Peyer's patch (tissue), 4 donors: Measurements from ENCODE around the gene ATP8B4.

ENCODE experiments used
- POLR2A ChIP-seq, 2 donors: fragments of 450-650 bp; IDR thresholded peaks; one replicate each; pipeline ENCODE4 v1.5.1; 2017; ENCODE audit warnings: antibody characterized with exemption in 2 of 2, mild to moderate bottlenecking in 2 of 2, moderate library complexity in 2 of 2
- TF ChIP-seq, protein P1 (sequence below), 6 experiments: fragments of 450-650 bp in 4 of 6; fragments of 200-600 bp in 2 of 6; sonication (generic) in 1 of 6; IDR thresholded peaks; one replicate each; pipeline ENCODE4 v1.5.1; 2017 to 2019; ENCODE audit warnings: antibody characterized with exemption in 6 of 6, mild to moderate bottlenecking in 3 of 6, moderate library complexity in 1 of 6

DNA sequence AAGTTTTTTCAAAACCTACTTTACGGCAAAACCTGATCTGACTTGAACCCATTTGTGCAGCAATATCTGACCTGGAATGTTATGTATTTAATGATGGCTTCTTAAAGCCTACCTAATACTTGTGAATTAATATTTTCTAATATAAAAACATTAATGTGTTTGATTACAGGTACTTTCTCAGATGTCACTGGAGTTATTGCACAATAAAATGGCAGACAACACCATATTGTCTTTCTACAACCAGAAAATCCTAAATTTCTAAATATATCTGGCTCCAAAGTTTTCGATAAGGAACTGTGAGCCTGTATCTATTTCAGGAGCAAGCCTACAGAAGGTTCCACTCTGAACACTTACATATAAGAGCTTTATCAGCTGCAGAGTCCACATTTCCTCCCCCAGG is 184.5 kb downstream of the ATP8B4 start:
- TF ChIP-seq, protein P1, sequence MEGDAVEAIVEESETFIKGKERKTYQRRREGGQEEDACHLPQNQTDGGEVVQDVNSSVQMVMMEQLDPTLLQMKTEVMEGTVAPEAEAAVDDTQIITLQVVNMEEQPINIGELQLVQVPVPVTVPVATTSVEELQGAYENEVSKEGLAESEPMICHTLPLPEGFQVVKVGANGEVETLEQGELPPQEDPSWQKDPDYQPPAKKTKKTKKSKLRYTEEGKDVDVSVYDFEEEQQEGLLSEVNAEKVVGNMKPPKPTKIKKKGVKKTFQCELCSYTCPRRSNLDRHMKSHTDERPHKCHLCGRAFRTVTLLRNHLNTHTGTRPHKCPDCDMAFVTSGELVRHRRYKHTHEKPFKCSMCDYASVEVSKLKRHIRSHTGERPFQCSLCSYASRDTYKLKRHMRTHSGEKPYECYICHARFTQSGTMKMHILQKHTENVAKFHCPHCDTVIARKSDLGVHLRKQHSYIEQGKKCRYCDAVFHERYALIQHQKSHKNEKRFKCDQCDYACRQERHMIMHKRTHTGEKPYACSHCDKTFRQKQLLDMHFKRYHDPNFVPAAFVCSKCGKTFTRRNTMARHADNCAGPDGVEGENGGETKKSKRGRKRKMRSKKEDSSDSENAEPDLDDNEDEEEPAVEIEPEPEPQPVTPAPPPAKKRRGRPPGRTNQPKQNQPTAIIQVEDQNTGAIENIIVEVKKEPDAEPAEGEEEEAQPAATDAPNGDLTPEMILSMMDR (IDR thresholded peaks at IDR 0.05) = no peak
- TF ChIP-seq POLR2A (IDR thresholded peaks at IDR 0.05) = no peak
